Type B pancreatic cell (in vitro differentiated cells): ENCODE measurements around the gene PTGS1. TPM values are rescaled to one million over a fixed set of nuclear protein-coding genes. Genes with fewer than 3 reads are reported as not detected.
A peak's percentile ranks its signal among the peaks of the same experiment; 100 is the strongest.
"Not testable (repeated sequence)": the region's sequence is repeated elsewhere in the genome, so short reads cannot be mapped to it uniquely, and the experiment has no call there.

Experiments
- DNase-seq: peaks from one replicate; pipeline ENCODE4 v3.0.0; 2021; ENCODE audit warnings: mixed read lengths; ENCODE audit not compliant: unreplicated experiment; ENCODE audit errors: extremely low spot score
- H3K27ac Mint-ChIP-seq: 2 replicates; pipeline ENCODE4 v1.8.0; 2021; ENCODE audit warnings: mild to moderate bottlenecking, mixed read lengths
- H3K27me3 Mint-ChIP-seq: 2 replicates; pipeline ENCODE4 v1.8.0; 2021; ENCODE audit warnings: mixed read lengths
- H3K36me3 Mint-ChIP-seq: 2 replicates; pipeline ENCODE4 v1.8.0; 2021; ENCODE audit warnings: mixed read lengths
- H3K4me1 Mint-ChIP-seq: one replicate; pipeline ENCODE4 v1.8.0; 2021; ENCODE audit warnings: mixed read lengths; ENCODE audit not compliant: unreplicated experiment
- H3K4me3 Mint-ChIP-seq: 2 replicates; pipeline ENCODE4 v1.8.0; 2021; ENCODE audit warnings: mild to moderate bottlenecking, mixed read lengths
- H3K9me3 Mint-ChIP-seq: 2 replicates; pipeline ENCODE4 v1.8.0; 2021; ENCODE audit warnings: mixed read lengths
- CTCF ChIP-seq: fragments of 200-600 bp; sonication (generic); conservative IDR thresholded peaks from 2 replicates; pipeline ENCODE4 v1.5.0; 2021; ENCODE audit warnings: antibody characterized with exemption, mild to moderate bottlenecking
- total RNA-seq: library from RNA; stranded (reverse); gene quantifications from 2 replicates; pipeline ENCODE4 v1.2.1, GENCODE V29; 2021; ENCODE audit warnings: low replicate concordance

PTGS1 gene
- total RNA-seq, 1 donor from 2014 or later = 1.7 TPM

GRCh38 chr9:122406070-122406890 lies 35.5 kb downstream of the PTGS1 start:
- Mint-ChIP-seq H3K4me3 (peak overlapping the region; percentile 77), H3K27me3 (peaks cover 34% of the 10 kb centered on the region), H3K36me3 (no peaks in the 10 kb centered on the region), H3K9me3 (no peaks in the 10 kb centered on the region), H3K27ac (no peak overlapping the region), H3K4me1 (no peaks in the 10 kb centered on the region)
- no peak for TF ChIP-seq CTCF
- no peak for DNase-seq

- H3K4me1 Mint-ChIP-seq, H3K27ac Mint-ChIP-seq, H3K36me3 Mint-ChIP-seq, H3K4me3 Mint-ChIP-seq, H3K9me3 Mint-ChIP-seq, H3K27me3 Mint-ChIP-seq, DNase-seq: not testable (repeated sequence)
Measured at GRCh38 chr9:122414108-122414507, 43.3 kb downstream of the PTGS1 start.

- Mint-ChIP-seq H3K27me3 (no peaks in the 10 kb centered on the region), H3K4me1 (no peaks in the 10 kb centered on the region), H3K4me3 (no peak overlapping the region), H3K9me3 (peaks cover 20% of the 10 kb centered on the region), H3K36me3 (no peaks in the 10 kb centered on the region), H3K27ac (no peak overlapping the region)
- TF ChIP-seq CTCF = no peak
- DNase-seq = no peak
Measured at GRCh38 chr9:122418016-122418415, 47.2 kb downstream of the PTGS1 start.

- no peak overlapping the region for H3K27ac Mint-ChIP-seq
- DNase-seq = no peak
- TF ChIP-seq CTCF = no peak
- peaks cover 4% of the 10 kb centered on the region for H3K27me3 Mint-ChIP-seq
- H3K36me3 Mint-ChIP-seq = no peaks in the 10 kb centered on the region
- H3K4me3 Mint-ChIP-seq = no peak overlapping the region
- peaks cover 20% of the 10 kb centered on the region for H3K9me3 Mint-ChIP-seq
- no peaks in the 10 kb centered on the region for H3K4me1 Mint-ChIP-seq
Measured at GRCh38 chr9:122420315-122420714, 49.5 kb downstream of the PTGS1 start.

- no peak for DNase-seq
- Mint-ChIP-seq H3K27ac (no peak overlapping the region), H3K36me3 (no peaks in the 10 kb centered on the region), H3K27me3 (peaks cover 7% of the 10 kb centered on the region), H3K4me1 (no peaks in the 10 kb centered on the region), H3K9me3 (peaks cover 11% of the 10 kb centered on the region), H3K4me3 (no peak overlapping the region)
- no peak for TF ChIP-seq CTCF
Measured at GRCh38 chr9:122425087-122425486, 54.3 kb downstream of the PTGS1 start.

GRCh38 chr9:122426723-122427122 lies 55.9 kb downstream of the PTGS1 start:
- Mint-ChIP-seq H3K27me3 (peaks cover 10% of the 10 kb centered on the region), H3K36me3 (no peaks in the 10 kb centered on the region), H3K27ac (no peak overlapping the region), H3K9me3 (peaks cover under 1% of the 10 kb centered on the region), H3K4me1 (no peaks in the 10 kb centered on the region), H3K4me3 (no peak overlapping the region)
- TF ChIP-seq CTCF = no peak
- no peak for DNase-seq
